Uterus (tissue), 2 donors: ENCODE data around the gene UNC13A.

Experiments used
- POLR2A ChIP-seq, 2 donors: fragments of 450-650 bp; IDR thresholded peaks; one replicate each; pipeline ENCODE4 v1.6.1; 2016; ENCODE audit warnings: antibody characterized with exemption in 2 of 2, mild to moderate bottlenecking in 1 of 2, moderate library complexity in 1 of 2
- TF ChIP-seq, protein P1 (sequence below), 4 experiments: fragments of 200-600 bp in 2 of 4; fragments of 450-650 bp in 2 of 4; sonication (generic) in 2 of 4; IDR thresholded peaks; one replicate each; pipeline ENCODE4 v1.5.1; 2016 to 2019; ENCODE audit warnings: antibody characterized with exemption in 4 of 4, mild to moderate bottlenecking in 2 of 4, moderate library complexity in 1 of 4

DNA sequence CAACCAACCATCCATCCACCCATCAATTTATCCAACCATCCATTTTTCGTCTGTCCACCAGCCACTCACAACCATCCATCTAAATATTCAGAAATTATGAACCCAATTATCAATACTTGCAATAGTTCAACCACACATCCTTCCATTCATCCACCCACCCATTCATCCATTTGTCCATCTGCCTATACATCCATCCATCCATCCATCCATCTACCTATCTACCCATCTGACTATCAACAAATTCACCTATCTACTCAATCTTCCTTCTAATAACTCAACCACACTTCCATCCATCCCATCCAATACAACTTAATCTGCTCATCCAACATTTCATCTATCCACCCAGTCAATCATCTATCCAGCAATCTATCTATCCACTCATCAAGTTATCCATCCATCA, 46.3 kb downstream of the UNC13A start:
- TF ChIP-seq, protein P1, sequence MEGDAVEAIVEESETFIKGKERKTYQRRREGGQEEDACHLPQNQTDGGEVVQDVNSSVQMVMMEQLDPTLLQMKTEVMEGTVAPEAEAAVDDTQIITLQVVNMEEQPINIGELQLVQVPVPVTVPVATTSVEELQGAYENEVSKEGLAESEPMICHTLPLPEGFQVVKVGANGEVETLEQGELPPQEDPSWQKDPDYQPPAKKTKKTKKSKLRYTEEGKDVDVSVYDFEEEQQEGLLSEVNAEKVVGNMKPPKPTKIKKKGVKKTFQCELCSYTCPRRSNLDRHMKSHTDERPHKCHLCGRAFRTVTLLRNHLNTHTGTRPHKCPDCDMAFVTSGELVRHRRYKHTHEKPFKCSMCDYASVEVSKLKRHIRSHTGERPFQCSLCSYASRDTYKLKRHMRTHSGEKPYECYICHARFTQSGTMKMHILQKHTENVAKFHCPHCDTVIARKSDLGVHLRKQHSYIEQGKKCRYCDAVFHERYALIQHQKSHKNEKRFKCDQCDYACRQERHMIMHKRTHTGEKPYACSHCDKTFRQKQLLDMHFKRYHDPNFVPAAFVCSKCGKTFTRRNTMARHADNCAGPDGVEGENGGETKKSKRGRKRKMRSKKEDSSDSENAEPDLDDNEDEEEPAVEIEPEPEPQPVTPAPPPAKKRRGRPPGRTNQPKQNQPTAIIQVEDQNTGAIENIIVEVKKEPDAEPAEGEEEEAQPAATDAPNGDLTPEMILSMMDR (IDR thresholded peaks at IDR 0.05): no peak
- TF ChIP-seq POLR2A (IDR thresholded peaks at IDR 0.05): no peak
